ENCODE results near the gene NTF3. TPM values are rescaled to one million over a fixed set of nuclear protein-coding genes. Genes with fewer than 3 reads are reported as not detected.

The NTF3 gene
- total RNA-seq, 1 experiment from 2014 or later: not detected

DNA sequence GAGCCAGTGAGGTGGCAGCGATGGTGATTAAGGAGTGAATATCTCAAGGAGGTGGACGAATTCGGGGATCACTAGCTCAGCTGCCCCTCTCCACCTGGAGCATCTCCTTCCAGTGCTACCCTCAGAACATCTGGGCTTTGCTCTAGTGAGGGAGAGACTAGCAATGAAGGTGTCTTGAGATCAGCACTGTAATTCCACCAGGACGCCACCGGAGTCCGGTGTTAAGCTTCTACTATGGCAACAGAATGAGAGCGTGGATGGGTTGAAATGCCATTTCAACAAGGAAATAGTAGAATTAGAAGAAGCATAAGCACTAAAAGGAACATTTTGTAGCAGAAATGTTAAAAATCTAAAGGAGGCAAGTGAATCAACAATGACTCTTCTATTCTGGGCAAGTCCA, 61.1 kb downstream of the NTF3 start:
- no peak overlapping the region for H3K9ac ChIP-seq (ENCODE audit: low read length)
- BruUV-seq (replicated peaks): no TSS peak
- ATAC-seq (peak; percentile 65), DNase-seq (ENCODE audit: low read depth, low spot score) (no peak)
- ChIA-PET POLR2A (no interaction called here), CTCF (no interaction called here), RAD21 (ENCODE audit: low non-redundant PET in 1 of 2, low total read pairs in 2 of 2, uncharacterized antibody in 2 of 2, unreplicated experiment in 2 of 2) (no interaction called here)
- no peaks in the 10 kb centered on the region for H3K36me3 ChIP-seq (ENCODE audit: control insufficient read depth in 1 of 2, insufficient read depth in 2 of 2, low read length in 2 of 2)
- H3K4me2 ChIP-seq (ENCODE audit: low read length): no peak overlapping the region
- no peaks in the 10 kb centered on the region for H3K9me2 ChIP-seq (ENCODE audit: insufficient read depth)
- H3K27ac ChIP-seq (ENCODE audit: low read depth, low read length): no peak overlapping the region
- intact Hi-C loops (cut with micrococcal nuclease): no loop called here
- H3K79me2 ChIP-seq (ENCODE audit: insufficient read depth, low read length): no peaks in the 10 kb centered on the region
- H4K20me1 ChIP-seq (ENCODE audit: insufficient read depth): no peaks in the 10 kb centered on the region
- H3K9me3 ChIP-seq (ENCODE audit: control insufficient read depth in 1 of 2, insufficient read depth in 1 of 2, low read depth in 1 of 2, low read length in 2 of 2): no peaks in the 10 kb centered on the region
- TF ChIP-seq ELF1 (IDR thresholded peaks at IDR 0.05; ENCODE audit: borderline replicate concordance, low read depth) (no peak), SP1 (IDR thresholded peaks at IDR 0.05; ENCODE audit: low read depth) (no peak), POLR2AphosphoS5 (IDR thresholded peaks at IDR 0.05; ENCODE audit: low read depth, low read length) (no peak), RAD21 (IDR thresholded peaks at IDR 0.05; ENCODE audit: low read depth) (0 out of 2 replicates have a peak, but pooled peaks have one; percentile 14)
- TF ChIP-seq, protein P1, sequence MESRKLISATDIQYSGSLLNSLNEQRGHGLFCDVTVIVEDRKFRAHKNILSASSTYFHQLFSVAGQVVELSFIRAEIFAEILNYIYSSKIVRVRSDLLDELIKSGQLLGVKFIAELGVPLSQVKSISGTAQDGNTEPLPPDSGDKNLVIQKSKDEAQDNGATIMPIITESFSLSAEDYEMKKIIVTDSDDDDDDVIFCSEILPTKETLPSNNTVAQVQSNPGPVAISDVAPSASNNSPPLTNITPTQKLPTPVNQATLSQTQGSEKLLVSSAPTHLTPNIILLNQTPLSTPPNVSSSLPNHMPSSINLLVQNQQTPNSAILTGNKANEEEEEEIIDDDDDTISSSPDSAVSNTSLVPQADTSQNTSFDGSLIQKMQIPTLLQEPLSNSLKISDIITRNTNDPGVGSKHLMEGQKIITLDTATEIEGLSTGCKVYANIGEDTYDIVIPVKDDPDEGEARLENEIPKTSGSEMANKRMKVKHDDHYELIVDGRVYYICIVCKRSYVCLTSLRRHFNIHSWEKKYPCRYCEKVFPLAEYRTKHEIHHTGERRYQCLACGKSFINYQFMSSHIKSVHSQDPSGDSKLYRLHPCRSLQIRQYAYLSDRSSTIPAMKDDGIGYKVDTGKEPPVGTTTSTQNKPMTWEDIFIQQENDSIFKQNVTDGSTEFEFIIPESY (IDR thresholded peaks at IDR 0.05; ENCODE audit: extremely low read depth, insufficient replicate concordance, low read length): no peak
- H3K4me1 ChIP-seq (ENCODE audit: control insufficient read depth in 1 of 2, insufficient read depth in 2 of 2, low read length in 2 of 2): no peaks in the 10 kb centered on the region
- H2AFZ ChIP-seq (ENCODE audit: low read depth, low read length, poor library complexity, severe bottlenecking): no peak overlapping the region
- H3K27me3 ChIP-seq (ENCODE audit: insufficient read depth, low read length): peaks cover 17% of the 10 kb centered on the region; the same call in 1 of the 2 replicates
- no peak overlapping the region for H3K4me3 ChIP-seq (replicated peaks in 1 of 2; ENCODE audit: low read depth in 1 of 2, low read length in 2 of 2)

DNA sequence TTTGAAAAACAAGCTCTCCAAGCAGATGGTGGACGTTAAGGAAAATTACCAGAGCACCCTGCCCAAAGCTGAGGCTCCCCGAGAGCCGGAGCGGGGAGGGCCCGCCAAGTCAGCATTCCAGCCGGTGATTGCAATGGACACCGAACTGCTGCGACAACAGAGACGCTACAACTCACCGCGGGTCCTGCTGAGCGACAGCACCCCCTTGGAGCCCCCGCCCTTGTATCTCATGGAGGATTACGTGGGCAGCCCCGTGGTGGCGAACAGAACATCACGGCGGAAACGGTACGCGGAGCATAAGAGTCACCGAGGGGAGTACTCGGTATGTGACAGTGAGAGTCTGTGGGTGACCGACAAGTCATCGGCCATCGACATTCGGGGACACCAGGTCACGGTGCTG, 62.4 kb downstream of the NTF3 start:
- no peak overlapping the region for H3K4me3 ChIP-seq (replicated peaks in 1 of 2; ENCODE audit: low read depth in 1 of 2, low read length in 2 of 2)
- no peaks in the 10 kb centered on the region for H4K20me1 ChIP-seq (ENCODE audit: insufficient read depth)
- intact Hi-C loops (cut with micrococcal nuclease): no loop called here
- peaks cover 27% of the 10 kb centered on the region; the same call in 1 of the 2 replicates for H3K27me3 ChIP-seq (ENCODE audit: insufficient read depth, low read length)
- no peaks in the 10 kb centered on the region for H3K79me2 ChIP-seq (ENCODE audit: insufficient read depth, low read length)
- no peak for DNase-seq (ENCODE audit: low read depth, low spot score)
- no peaks in the 10 kb centered on the region for H3K9me2 ChIP-seq (ENCODE audit: insufficient read depth)
- H3K4me1 ChIP-seq (ENCODE audit: control insufficient read depth in 1 of 2, insufficient read depth in 2 of 2, low read length in 2 of 2): no peaks in the 10 kb centered on the region
- no peaks in the 10 kb centered on the region for H3K9me3 ChIP-seq (ENCODE audit: control insufficient read depth in 1 of 2, insufficient read depth in 1 of 2, low read depth in 1 of 2, low read length in 2 of 2)
- RAD21 ChIA-PET (ENCODE audit: low non-redundant PET in 1 of 2, low total read pairs in 2 of 2, uncharacterized antibody in 2 of 2, unreplicated experiment in 2 of 2): no interaction called here
- no peak for ATAC-seq
- no peak overlapping the region for H3K27ac ChIP-seq (ENCODE audit: low read depth, low read length)
- H2AFZ ChIP-seq (ENCODE audit: low read depth, low read length, poor library complexity, severe bottlenecking): no peak overlapping the region
- no peak overlapping the region for H3K4me2 ChIP-seq (ENCODE audit: low read length)
- POLR2A ChIA-PET: no interaction called here
- CTCF ChIA-PET: no interaction called here
- no TSS peak for BruUV-seq (replicated peaks)
- H3K9ac ChIP-seq (ENCODE audit: low read length): no peak overlapping the region
- no peaks in the 10 kb centered on the region for H3K36me3 ChIP-seq (ENCODE audit: control insufficient read depth in 1 of 2, insufficient read depth in 2 of 2, low read length in 2 of 2)
- TF ChIP-seq, protein P2, sequence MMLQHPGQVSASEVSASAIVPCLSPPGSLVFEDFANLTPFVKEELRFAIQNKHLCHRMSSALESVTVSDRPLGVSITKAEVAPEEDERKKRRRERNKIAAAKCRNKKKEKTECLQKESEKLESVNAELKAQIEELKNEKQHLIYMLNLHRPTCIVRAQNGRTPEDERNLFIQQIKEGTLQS (IDR thresholded peaks at IDR 0.05): no peak
- TF ChIP-seq, protein P3, sequence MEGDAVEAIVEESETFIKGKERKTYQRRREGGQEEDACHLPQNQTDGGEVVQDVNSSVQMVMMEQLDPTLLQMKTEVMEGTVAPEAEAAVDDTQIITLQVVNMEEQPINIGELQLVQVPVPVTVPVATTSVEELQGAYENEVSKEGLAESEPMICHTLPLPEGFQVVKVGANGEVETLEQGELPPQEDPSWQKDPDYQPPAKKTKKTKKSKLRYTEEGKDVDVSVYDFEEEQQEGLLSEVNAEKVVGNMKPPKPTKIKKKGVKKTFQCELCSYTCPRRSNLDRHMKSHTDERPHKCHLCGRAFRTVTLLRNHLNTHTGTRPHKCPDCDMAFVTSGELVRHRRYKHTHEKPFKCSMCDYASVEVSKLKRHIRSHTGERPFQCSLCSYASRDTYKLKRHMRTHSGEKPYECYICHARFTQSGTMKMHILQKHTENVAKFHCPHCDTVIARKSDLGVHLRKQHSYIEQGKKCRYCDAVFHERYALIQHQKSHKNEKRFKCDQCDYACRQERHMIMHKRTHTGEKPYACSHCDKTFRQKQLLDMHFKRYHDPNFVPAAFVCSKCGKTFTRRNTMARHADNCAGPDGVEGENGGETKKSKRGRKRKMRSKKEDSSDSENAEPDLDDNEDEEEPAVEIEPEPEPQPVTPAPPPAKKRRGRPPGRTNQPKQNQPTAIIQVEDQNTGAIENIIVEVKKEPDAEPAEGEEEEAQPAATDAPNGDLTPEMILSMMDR (IDR thresholded peaks at IDR 0.05 in 2 of 3, conservative IDR thresholded peaks at IDR 0.05 in 1 of 3; ENCODE audit: borderline replicate concordance in 1 of 3, insufficient read depth in 1 of 3, low read depth in 2 of 3, low read length in 2 of 3): no peak
- TF ChIP-seq CEBPB (IDR thresholded peaks at IDR 0.05; ENCODE audit: low read depth): no peak
- TF ChIP-seq EGR1 (IDR thresholded peaks at IDR 0.05; ENCODE audit: low read depth): no peak
- no peak for TF ChIP-seq SP1 (IDR thresholded peaks at IDR 0.05; ENCODE audit: low read depth)
- TF ChIP-seq POLR2A (IDR thresholded peaks at IDR 0.05; ENCODE audit: borderline replicate concordance, extremely low read depth, insufficient read depth, insufficient read length): no peak
- TF ChIP-seq ZFX (IDR thresholded peaks at IDR 0.05): no peak
- no peak for TF ChIP-seq YY1 (IDR thresholded peaks at IDR 0.05; ENCODE audit: extremely low read depth, insufficient replicate concordance, low read depth, low read length)
- no peak for TF ChIP-seq RAD21 (IDR thresholded peaks at IDR 0.05; ENCODE audit: low read depth)
- no peak for TF ChIP-seq EZH2 (IDR thresholded peaks at IDR 0.05)
